HG03520 (cell line): Measurements from ENCODE around the gene COL23A1.
"Not testable (repeated sequence)": the region's sequence is repeated elsewhere in the genome, so short reads cannot be mapped to it uniquely, and the experiment has no call there.

ENCODE experiments used
- ATAC-seq: cut with Tn5 transposase; IDR thresholded peaks from one replicate; pipeline ENCODE4 v1.9.1; 2021; ENCODE audit warnings: mild to moderate bottlenecking, moderate library complexity; ENCODE audit not compliant: unreplicated experiment

The COL23A1 gene

GRCh38 chr5:178511172-178511571 is 79.0 kb downstream of the COL23A1 start:
- no peak for ATAC-seq

GRCh38 chr5:178509491-178510057 is 80.6 kb downstream of the COL23A1 start:
- no peak for ATAC-seq

- no peak for ATAC-seq
Measured at GRCh38 chr5:178507151-178507932, 82.9 kb downstream of the COL23A1 start.

GRCh38 chr5:178505639-178506407 is 84.4 kb downstream of the COL23A1 start:
- ATAC-seq: no peak

- no peak for ATAC-seq
Measured at GRCh38 chr5:178504340-178504960, 85.7 kb downstream of the COL23A1 start.

- ATAC-seq: no peak
Measured at GRCh38 chr5:178502401-178503100, 87.6 kb downstream of the COL23A1 start.

- no peak for ATAC-seq
Measured at GRCh38 chr5:178499352-178499751, 90.8 kb downstream of the COL23A1 start.

GRCh38 chr5:178496642-178497041 is 93.6 kb downstream of the COL23A1 start:
- ATAC-seq: no peak

GRCh38 chr5:178496214-178496613 is 94.0 kb downstream of the COL23A1 start:
- ATAC-seq: no peak

GRCh38 chr5:178495706-178496105 is 94.5 kb downstream of the COL23A1 start:
- no peak for ATAC-seq

- no peak for ATAC-seq
Measured at GRCh38 chr5:178492278-178492677, 97.9 kb downstream of the COL23A1 start.

- no peak for ATAC-seq
Measured at GRCh38 chr5:178490935-178491652, 99.1 kb downstream of the COL23A1 start.

GRCh38 chr5:178489271-178489976 is 100.8 kb downstream of the COL23A1 start:
- no peak for ATAC-seq

GRCh38 chr5:178488696-178489095 is 101.5 kb downstream of the COL23A1 start:
- ATAC-seq: no peak

GRCh38 chr5:178487911-178488600 is 102.1 kb downstream of the COL23A1 start:
- no peak for ATAC-seq

GRCh38 chr5:178486878-178487512 is 103.2 kb downstream of the COL23A1 start:
- ATAC-seq: not testable (repeated sequence)

- ATAC-seq: no peak
Measured at GRCh38 chr5:178486239-178486641, 104.0 kb downstream of the COL23A1 start.

- ATAC-seq: no peak
Measured at GRCh38 chr5:178483620-178484019, 106.6 kb downstream of the COL23A1 start.
